Testis (tissue), 3 donors: ENCODE results near the gene CASP5. TPM values are rescaled to one million over a fixed set of nuclear protein-coding genes. Genes with fewer than 3 reads are reported as not detected.
"Not testable (repeated sequence)": the region's sequence is repeated elsewhere in the genome, so short reads cannot be mapped to it uniquely, and the experiment has no call there.

Source experiments
- DNase-seq: peaks from one replicate; pipeline ENCODE4 v3.0.0-alpha.2; 2019
- H3K27ac ChIP-seq, 2 donors: fragments of 200-600 bp; sonication (generic); one replicate each; pipeline ENCODE4 v1.5.1; 2019
- H3K27me3 ChIP-seq: fragments of 200-600 bp; sonication (generic); one replicate; pipeline ENCODE4 v1.5.1; 2019
- H3K36me3 ChIP-seq: fragments of 200-600 bp; sonication (generic); one replicate; pipeline ENCODE4 v1.5.1; 2017; ENCODE audit warnings: low read depth; ENCODE audit errors: missing control alignments
- H3K4me1 ChIP-seq: fragments of 200-600 bp; sonication (generic); one replicate; pipeline ENCODE4 v1.5.1; 2019
- H3K4me3 ChIP-seq, 2 donors: fragments of 200-600 bp; sonication (generic); one replicate each; pipeline ENCODE4 v1.5.1; 2017 to 2019
- H3K9me3 ChIP-seq: fragments of 200-600 bp; sonication (generic); one replicate; pipeline ENCODE4 v1.5.1; 2017
- CTCF ChIP-seq, 3 experiments: fragments of 450-650 bp in 2 of 3; fragments of 200-600 bp in 1 of 3; sonication (generic) in 1 of 3; IDR thresholded peaks; one replicate each; pipeline ENCODE4 v1.5.1; 2016 to 2019; ENCODE audit warnings: antibody characterized with exemption in 3 of 3, mild to moderate bottlenecking in 2 of 3, moderate library complexity in 1 of 3
- POLR2A ChIP-seq: fragments of 450-650 bp; IDR thresholded peaks from one replicate; pipeline ENCODE4 v1.6.1; 2017; ENCODE audit warnings: antibody characterized with exemption, mild to moderate bottlenecking, moderate library complexity
- WGBS, 2 donors: methylation state at CpG; one replicate each; pipeline ENCODE4 v1.1.5; 2018; 5-methylcytosine and 5-hydroxymethylcytosine counted together
- intact Hi-C: fragments of 100-400 bp; cut with DNase I; formaldehyde crosslinking; loops from one replicate; pipeline ENCODE4 v1.15.1; 2023; ENCODE audit warnings: low total_unique reads
- polyA plus RNA-seq: library from polyadenylated mRNA; stranded (reverse); fragments of 350-450 nt; fragmentation: Illumina TruSeq; extraction: RNeasy Lipid Tissue Mini Kit (QIAGEN cat#74804); gene quantifications from one replicate; pipeline ENCODE4 v1.2.3, GENCODE V29; 2014; ENCODE audit warnings: low read depth, low replicate concordance; ENCODE audit not compliant: insufficient read depth
- total RNA-seq, 2 donors: library from RNA; depleted of rRNA; stranded (reverse); fragments of >200 nt; gene quantifications; one replicate each; pipeline ENCODE4 v1.2.3, GENCODE V29; 2016

The CASP5 gene
- total and polyA plus RNA-seq, 3 donors from 2014 or later = 0.37 TPM; not detected in 2

- 79 to 84% methylated on average over 3 of the region's 3 CpGs for WGBS, 2 donors
- Histone ChIP-seq H3K4me3 (no peak overlapping the region), H3K4me1 (no peaks in the 10 kb centered on the region), H3K9me3 (no peaks in the 10 kb centered on the region), H3K27me3 (no peaks in the 10 kb centered on the region), H3K27ac (no peak overlapping the region), H3K36me3 (no peaks in the 10 kb centered on the region)
- intact Hi-C loops = no loop called here
- TF ChIP-seq CTCF (IDR thresholded peaks at IDR 0.05) (no peak), POLR2A (no peak)
- DNase-seq = no peak
These were observed 38.2 kb downstream of the CASP5 start for GRCh38 chr11:104984808-104985207.

- Histone ChIP-seq H3K4me3 (no peak overlapping the region), H3K36me3 (no peaks in the 10 kb centered on the region), H3K27ac (no peak overlapping the region), H3K27me3 (no peaks in the 10 kb centered on the region), H3K9me3 (no peaks in the 10 kb centered on the region), H3K4me1 (no peaks in the 10 kb centered on the region)
- TF ChIP-seq POLR2A = no peak
- TF ChIP-seq CTCF (IDR thresholded peaks at IDR 0.05) = no peak
- DNase-seq = no peak
- intact Hi-C loops = no loop called here
- WGBS, 2 donors = 86 to 96% methylated on average over 1 of the region's 1 CpG
These were observed 43.1 kb downstream of the CASP5 start for GRCh38 chr11:104979839-104980238.

- H3K27me3 ChIP-seq = no peaks in the 10 kb centered on the region
- H3K36me3 ChIP-seq = no peaks in the 10 kb centered on the region
- no peaks in the 10 kb centered on the region for H3K4me1 ChIP-seq
- intact Hi-C loops = no loop called here
- H3K4me3 ChIP-seq = no peak overlapping the region
- TF ChIP-seq CTCF (IDR thresholded peaks at IDR 0.05) (no peak), POLR2A (no peak)
- DNase-seq = no peak
- 80 to 83% methylated on average over 2 of the region's 2 CpGs for WGBS, 2 donors
- no peaks in the 10 kb centered on the region for H3K9me3 ChIP-seq
- H3K27ac ChIP-seq = no peak overlapping the region
These were observed 49.4 kb downstream of the CASP5 start for GRCh38 chr11:104973616-104974015.

- DNase-seq, H3K27me3 ChIP-seq, H3K4me1 ChIP-seq, H3K36me3 ChIP-seq, intact Hi-C loops, H3K27ac ChIP-seq, H3K4me3 ChIP-seq, H3K9me3 ChIP-seq: not testable (repeated sequence)
- WGBS, 2 donors = 87 to 88% methylated on average over 8 of the region's 8 CpGs
These were observed 50.0 kb downstream of the CASP5 start for GRCh38 chr11:104972924-104973323.

- Histone ChIP-seq H3K9me3 (no peaks in the 10 kb centered on the region), H3K27me3 (no peaks in the 10 kb centered on the region), H3K36me3 (no peaks in the 10 kb centered on the region), H3K4me3 (no peak overlapping the region), H3K4me1 (no peaks in the 10 kb centered on the region), H3K27ac (no peak overlapping the region)
- intact Hi-C loops = no loop called here
- no peak for TF ChIP-seq POLR2A
- no peak for TF ChIP-seq CTCF (IDR thresholded peaks at IDR 0.05)
- no peak for DNase-seq
These were observed 52.2 kb downstream of the CASP5 start for GRCh38 chr11:104970756-104971155.
